Stimulated activated CD8-positive, alpha-beta memory T cell treated with anti-CD3 and anti-CD28 coated beads, Interleukin-4, amount 100 ng/mL, for 4 hours (primary cell): ENCODE results near the gene KIF26B.

Experiments used
- DNase-seq, 2 donors: peaks; one replicate each; pipeline ENCODE4 v3.0.0-alpha.2; 2020; ENCODE audit warnings: low read depth in 2 of 2, low spot score in 1 of 2

The KIF26B gene

DNA sequence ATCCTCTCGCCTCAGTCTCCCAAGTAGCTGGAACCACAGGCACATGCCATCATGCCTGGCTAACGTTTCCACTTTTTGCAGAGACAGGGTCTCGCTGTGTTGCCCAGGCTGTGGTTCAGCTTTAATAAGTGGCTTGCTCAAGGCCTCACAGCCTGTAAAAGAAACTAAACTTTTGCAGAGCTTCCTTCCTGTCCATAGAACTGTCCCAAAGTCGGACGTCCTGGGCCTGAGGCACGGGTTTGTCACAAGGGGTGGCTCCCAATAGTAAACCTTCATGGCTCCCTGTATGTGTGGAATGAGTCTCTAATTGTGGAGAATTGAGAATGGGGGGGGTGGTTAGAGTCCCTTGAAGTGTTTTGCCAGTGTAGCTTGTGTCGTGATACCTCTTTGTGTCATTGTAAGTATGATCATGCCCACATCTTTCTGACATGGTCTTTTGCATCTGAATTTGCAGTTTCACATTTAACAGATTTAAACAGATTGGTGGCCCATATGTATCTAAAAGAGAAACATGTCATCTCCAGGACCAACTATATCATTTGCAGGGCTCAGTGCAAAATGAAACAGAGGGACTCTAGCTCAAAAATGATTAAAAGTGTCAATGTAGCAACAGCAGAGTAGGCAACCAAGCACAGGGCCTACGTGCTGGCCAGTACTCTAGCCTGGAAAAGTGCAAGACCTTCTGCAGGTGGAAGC is 332.1 kb downstream of the KIF26B start:
- no peak for DNase-seq

DNA sequence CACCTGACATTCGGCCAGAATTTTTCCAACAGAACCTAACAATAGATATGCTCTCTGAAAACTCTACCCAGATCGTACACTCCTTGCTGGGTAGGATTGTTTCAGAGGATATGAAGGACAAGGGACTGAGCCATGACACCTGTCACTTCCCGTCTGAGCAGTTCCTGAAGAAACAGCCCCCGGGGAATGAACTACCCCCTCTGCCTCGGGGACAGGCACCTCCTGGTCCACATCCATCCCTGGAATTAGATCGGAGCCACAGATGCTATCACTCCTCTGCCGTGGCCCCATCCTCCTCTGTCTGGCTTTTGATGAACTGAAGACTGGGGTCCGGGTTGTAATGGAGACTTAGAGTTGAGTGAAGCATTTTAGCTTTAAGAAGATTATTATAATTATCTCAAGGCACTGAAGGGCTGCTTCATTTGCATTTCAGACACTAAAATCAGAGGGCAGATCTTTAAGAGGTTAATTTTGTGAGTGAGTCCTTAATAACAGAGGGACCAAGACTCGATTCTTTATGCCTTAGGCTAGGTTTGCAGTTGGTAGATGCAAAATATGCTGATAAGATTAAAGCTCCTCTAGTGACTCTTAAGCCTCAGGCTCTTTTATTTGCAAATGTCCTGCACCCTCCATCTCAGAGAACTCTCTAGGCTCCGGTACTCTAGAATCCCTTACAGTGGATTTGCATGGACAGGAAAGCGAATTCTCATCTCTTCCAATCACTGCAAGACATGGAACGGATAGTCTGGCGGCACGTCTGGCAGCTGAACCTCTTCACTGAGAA is 333.8 kb downstream of the KIF26B start:
- DNase-seq = no peak

DNA sequence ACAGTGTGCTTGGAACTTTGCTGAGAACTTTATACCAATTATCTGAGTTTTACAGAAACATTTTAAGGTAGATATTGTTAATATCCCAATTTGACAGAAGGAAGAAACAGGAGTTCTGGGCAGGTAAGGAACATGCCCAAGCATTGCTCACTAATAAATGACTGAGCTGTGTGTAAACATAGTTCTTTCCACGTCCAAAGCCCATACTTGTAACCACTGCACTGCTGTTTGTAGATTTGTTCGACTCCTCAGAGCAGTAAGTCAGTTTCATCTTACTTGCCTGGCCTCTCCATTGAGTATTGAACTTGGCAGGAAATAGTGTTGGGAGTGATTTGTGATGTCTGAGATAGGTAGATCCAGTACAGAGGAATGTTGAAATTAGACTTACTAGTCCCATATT is 335.1 kb downstream of the KIF26B start:
- no peak for DNase-seq

DNA sequence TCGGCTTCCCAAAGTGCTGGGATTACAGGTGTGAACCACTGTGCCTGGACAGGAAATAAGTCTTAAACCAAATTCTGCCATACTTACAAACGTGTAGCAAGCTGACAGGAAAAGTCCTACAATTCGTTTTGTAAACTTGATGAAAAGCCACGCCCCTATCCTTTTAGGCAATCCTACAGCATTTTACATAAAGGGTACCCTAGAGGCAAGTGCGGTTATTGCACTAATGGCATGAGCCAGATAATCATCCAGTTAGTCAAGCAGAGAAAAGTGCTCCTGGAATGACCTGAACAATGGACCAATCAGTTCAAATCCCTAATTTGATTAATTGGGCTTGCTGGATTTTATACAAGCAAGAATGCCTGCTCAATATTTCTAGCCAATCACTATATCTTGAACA is 338.2 kb downstream of the KIF26B start:
- no peak for DNase-seq

DNA sequence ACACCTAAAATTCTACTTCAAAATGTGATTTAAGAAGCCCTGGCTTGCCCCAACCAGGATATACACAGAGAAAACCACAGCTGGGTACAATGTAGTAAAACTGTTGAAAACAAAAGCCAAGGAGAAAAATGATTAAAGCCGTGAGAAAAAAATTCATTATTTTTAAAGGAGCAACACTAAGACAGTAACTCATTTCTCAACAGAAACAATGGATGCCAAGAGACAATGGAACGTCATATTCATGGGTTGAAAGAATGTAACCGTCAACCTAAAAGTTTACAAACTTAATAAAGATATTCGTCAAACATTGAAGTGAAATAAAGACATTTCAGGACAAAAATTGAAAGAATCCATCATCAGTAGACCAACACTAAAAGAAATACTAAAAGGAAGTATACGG is 340.9 kb downstream of the KIF26B start:
- no peak for DNase-seq

DNA sequence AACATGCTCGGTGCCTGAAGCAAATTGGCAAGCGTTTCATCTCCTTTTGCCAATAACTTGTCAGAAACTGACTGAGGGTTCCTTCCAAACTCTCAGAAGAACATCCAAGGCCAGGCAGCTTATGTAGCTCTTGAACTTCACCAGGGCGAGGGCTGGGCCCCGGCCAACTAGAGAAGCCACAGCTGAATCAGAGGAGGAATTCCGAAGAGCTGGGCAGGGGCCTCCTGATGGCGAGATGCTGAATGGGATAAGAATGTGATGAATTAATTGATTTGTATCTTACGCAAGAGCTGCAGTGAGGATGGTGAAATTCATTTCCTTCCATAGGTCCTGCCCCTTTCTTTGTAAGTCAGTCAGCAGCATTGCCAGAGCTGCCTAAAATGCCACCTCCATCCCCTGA is 345.8 kb downstream of the KIF26B start:
- no peak for DNase-seq

DNA sequence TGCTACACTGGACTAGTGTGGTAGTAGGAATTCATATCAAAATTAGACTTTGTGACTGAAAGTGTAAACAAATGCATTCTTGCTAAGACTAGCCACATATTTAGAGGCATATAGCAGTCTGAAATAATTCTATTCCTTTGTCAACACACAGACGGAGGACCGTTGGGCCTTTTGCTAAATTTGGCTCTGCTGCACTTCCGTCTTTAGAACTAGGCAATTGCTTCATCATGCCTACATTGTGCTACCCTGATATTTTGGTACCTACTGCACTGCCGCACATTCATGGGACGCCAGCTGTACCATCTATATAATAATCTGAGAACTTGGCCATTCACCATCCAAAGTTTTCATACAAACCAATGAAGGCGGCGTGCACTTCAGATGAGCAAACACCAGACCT is 346.8 kb downstream of the KIF26B start:
- DNase-seq = no peak

DNA sequence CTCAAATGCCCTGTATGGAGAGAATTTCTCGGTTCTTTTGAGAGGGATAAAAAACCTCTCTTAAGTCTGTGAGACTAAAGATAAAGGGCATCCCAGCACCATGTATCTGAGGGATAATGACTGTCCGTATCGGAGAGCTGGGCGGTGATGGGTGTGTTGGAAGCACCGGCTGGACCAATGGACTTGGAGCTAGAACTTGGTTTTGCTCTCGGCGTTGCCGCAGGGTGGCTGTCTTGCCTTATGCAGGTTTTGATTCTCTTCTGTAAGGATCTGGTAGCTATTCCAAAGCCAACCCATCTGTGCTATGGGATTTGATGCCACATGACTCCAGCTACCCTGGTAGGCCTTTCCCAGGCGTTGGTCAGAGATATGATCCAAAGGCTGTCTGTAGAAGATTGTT is 348.8 kb downstream of the KIF26B start:
- DNase-seq = no peak

DNA sequence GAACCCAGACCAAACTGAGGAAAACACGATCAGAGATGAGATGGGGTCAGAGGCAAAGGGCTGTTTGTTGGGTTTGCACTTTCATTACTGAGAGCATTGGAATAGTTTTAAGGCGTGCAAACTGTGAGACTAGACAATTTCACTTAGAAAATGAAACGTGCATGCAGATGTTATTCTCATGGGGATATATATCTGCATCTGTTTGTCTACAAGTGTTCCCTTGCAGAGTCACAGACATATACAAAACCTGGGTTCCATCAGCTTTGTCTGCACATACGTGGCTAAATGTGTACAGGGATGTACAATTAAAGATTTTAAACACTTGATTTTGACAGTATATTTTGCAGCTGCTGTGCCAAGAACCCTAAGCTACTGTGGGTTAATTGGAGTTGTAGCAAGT is 355.4 kb downstream of the KIF26B start:
- DNase-seq = no peak

DNA sequence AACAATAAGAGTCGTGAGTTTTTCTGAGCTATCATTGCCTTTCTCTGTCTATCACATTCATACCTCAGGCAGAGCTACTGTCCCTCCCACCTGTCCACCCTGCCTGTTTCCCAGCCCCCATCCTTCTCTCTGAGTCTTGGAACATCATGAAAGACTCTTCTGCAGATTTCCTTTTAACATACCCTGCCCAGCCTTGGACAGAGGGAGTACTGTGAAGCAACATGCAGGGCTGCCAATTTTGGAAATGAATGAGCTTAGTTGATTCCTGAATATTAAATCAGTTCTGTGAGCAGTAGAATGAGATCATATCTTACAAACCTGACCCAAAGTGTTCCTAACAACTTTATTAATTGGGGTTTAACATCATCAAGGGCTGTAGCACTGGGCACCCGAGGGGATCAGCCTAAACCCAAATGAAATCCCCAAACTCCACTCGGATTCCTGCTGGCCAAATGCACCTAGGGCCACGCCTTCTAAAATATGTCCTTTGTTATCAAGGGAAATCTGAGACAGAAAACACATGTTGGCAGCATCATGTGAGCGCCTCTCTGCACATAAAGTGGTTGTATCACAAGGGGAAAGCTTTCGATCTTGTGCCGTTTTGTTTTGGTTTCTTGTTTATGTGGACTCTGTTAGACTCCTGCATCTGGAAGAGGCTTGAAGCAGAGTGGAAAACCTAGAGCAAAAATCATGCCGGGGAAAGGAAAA is 357.6 kb downstream of the KIF26B start:
- no peak for DNase-seq

DNA sequence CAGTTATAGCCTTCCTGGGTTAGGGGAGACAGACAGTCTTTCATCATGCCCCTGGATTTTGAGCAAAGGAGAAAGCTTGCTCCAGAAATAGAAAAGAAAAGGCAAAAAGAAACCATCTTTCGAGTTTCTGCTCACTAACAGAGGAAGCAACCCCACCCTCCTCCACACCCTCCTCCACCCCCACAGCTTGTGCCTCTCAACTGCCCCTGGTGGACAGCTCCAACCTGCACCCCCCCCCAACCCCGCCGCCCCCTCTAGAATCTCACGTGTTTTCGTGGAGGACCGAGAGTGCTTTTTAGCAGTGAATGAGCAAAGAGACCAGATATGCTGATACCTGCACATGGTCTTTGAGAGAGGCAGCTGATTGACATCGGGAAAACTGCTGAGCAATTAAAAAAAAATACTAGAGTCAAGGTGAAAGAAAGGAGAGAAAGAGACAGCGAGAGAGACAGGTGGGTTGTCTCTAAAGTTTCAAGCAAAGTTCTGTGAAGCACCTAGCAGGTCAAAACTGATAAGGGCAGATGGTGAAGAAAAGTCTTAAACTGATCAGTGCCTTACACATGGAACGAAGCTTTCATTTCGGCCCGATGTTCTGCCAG is 358.3 kb downstream of the KIF26B start:
- DNase-seq = no peak

DNA sequence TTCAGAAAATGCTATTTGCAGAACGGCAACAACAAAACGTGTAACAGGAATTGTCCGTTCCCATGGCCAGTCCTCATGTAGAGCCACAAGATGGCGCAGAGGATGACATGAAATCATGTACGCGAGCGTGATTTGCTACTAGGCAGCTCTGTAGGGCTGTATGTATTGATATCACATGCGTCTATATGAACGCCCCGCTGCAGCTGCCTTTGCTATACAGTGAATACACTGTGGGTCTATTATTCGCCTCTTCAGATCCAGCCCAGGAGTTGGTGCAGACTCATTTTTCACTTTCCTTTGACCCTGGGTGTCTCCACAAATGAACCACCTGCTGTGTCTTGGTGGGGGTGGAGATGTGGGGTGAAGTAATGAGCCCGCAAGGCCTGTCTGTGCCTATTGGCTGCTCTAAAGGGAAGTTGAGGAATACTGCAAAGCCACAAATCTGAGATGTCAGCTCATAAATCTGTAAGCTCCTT is 361.5 kb downstream of the KIF26B start:
- DNase-seq = no peak

DNA sequence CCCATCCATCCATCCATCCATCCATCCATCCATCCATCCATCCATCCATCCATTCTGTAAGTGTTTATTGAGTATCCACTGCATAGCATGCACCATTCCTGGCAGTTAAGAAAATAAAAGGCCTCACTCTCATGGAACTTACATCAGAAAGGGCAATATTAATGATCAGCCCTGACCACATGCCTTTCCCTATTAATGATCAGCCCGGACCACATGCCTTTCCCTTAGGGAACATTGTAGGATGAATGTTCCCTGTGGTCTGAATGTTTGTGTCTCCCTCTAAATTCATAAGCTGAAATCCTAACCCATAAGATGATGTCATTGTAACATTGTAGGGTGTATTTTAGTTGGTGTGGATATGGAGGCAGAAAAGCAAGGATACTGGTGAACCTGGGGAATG is 365.8 kb downstream of the KIF26B start:
- no peak for DNase-seq

DNA sequence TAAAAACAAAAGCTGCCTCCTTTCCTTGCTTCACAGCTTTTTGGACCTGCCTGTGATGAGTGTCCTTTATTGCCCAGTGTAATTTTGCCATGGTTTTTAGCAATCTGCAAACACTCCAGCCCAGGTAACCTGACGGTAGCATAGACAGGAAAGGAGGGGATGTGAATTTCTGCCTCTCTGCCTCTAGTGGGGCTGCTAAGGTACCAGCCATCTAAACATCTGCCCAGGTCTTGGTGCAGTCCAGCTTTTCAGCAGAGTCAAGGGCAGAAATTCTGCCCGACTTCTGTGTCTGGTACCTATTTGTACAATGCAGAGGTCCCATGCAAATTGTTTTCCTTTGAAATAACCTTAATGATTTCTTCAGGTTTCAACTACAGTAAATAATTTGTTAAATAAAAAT is 371.4 kb downstream of the KIF26B start:
- DNase-seq = no peak

DNA sequence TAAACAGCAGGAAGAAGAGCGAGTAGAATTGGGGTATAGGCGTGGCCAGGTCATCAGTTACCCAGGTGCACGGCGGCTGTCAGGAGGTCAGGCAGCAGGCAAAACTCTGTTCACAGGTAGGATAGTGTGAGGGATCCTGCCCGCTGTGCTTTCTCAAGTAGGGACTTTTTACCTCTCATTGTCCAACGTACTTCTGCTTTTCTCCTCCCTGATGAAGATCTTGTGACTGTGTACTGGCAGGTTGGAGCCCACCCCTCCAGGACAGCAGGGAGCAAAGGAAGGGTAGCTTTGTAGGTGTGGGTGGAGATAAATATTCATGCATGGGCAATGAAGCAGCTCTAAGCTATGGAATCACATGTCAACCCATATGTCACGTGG is 373.5 kb downstream of the KIF26B start:
- no peak for DNase-seq

DNA sequence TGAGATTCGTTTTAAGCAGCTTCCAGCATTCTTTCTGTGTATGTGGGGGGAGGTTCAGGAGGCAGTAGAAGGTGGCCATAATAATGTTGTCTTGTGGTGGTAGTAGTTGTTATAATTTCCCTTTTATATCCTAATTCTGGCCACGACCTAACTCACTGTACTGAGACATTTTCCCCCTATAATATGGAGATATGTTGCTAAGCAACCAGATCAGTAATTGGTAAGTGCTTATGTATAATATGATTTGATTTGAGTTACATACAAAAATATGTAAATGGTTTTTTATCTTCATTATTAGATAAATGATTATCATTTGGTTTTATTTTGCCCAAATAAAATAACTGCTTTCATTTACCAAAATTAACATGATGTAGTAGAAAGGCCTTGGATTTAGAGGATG is 376.2 kb downstream of the KIF26B start:
- no peak for DNase-seq

DNA sequence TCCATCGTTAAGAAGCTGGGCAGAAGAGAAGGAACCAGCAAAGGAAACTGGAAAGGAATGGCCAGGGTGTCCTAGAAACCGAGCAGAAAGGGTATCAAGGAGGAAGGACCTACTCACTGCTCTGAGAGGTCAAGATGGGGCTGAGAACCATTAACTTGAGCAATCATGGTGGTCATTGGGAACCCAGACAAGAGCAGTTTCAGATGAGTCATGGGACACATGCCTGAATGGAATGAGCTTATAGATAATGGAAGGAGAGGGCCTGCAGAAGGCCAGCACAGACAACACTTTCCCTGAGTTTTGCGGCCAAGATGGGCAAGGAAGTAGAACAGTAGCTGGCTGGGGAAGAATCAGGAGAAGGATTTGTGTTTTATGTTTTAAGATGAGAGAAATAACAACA is 383.2 kb downstream of the KIF26B start:
- no peak for DNase-seq

DNA sequence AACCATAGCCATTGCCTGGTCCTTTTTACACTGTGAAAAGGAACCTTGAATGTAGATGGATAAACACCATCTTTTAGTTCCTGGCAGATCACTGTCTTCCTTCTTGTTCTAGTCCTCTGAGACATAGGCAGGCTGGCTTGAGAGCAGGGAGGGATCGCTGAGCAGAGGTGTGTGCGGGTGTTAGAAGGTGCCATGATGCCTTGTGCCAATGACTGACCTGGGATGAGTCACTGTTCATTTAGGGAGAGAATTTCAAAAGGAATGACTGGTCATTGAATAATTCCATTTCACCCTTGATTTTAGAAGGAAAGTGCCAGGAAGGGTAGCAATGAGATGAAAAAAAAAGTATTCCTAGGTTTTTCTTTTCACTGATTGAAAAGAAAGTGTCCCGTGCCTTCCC is 383.9 kb downstream of the KIF26B start:
- DNase-seq = no peak

DNA sequence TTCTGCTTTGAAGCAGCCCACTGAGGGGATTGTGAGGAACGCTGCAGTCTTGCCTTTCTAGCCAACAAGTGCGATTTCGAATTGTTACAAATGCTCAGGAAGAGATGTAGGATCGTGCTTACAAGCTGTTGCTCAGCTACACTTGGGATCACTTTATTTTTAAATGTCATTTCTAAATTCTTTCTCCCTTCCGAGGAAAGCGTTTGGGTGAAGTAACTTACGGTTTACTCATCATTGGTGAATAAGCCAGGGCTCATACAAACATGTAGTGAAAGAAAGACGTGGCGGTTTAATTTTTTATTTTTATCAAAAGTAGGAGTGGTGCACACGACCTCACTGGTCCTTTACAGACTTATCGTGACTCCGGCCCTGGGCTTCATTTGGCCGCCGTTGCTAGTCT is 386.6 kb downstream of the KIF26B start:
- no peak for DNase-seq

DNA sequence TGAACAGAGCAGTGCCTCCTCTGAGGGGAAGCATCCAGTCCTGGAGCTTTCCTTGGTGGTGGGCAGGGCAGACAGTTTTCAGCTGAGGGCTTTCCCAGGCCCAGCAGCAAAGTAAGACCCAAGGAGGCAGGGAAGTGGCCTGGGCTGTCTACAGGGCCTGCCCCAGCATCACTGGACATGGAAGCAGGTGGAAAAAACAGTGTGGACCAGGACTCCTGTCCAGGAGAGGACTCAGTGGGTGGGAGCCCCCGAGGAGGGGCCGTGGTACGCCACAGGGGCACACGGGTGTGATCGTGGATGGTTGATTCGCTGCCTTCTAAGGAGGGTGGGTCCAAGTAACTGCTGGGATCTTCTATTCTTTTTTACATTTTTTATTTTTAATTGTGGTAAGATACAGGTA is 387.6 kb downstream of the KIF26B start:
- DNase-seq = no peak

DNA sequence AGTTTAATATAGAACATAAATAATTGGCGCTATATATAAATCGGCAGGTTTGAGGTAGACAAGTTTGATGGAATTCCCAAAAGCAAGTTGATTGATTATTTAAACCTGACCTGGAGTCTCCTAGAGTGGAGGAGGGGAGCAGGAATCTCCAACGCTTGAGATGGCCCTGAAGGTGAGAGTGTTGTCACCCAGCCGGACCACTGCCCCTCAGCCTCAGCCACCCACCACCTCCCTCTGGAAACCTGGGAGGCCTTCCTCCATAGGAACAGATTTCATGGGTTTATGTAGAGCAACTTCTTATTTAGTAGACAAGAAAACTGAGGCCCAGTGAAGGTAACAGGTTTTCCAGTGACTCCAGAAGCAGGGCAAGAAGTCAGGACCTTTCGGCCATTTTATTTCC is 389.5 kb downstream of the KIF26B start:
- DNase-seq = no peak

DNA sequence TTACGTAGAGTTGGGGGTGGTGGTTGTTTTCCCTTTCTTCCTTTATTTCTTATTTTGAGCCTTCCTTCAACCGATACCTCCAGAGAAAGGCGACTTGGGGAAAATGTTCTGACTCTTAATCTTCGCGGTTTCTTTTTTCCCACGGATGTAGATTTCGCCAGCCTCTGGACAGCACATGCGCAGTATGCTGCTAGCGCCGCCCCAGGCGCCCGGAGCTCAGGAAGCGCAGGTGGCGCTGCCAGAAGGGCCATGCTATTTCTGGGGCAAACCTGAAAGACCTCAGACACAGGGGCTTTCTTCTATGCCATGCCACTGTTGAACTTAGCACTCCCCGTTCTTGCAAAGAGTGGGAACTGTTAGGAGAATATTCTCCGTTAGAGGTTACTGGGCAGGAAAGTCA is 392.1 kb downstream of the KIF26B start:
- DNase-seq = no peak
